ENCODE measurements around the gene TBCD. TPM values are rescaled to one million over a fixed set of nuclear protein-coding genes. Genes with fewer than 3 reads are reported as not detected.

Gene TBCD
- total and polyA plus RNA-seq, 4 donors: 56.3 to 140 (median 92.8) TPM

- no peak for DNase-seq (ENCODE audit: low read depth in 4 of 6, low spot score in 6 of 6)
- no peaks in the 10 kb centered on the region for H3K27me3 ChIP-seq (ENCODE audit: control insufficient read depth, insufficient read depth, low read length)
- H3K4me3 ChIP-seq (ENCODE audit: low read depth, low read length): no peak overlapping the region
- H3K27ac ChIP-seq (ENCODE audit: low read depth, low read length): no peak overlapping the region
- no peaks in the 10 kb centered on the region for H3K9me3 ChIP-seq (ENCODE audit: control insufficient read depth, insufficient read depth, low read length)
- peaks cover 61% of the 10 kb centered on the region for H3K36me3 ChIP-seq (ENCODE audit: control insufficient read depth, insufficient read depth, low read length)
- 96% methylated on average over 16 of the region's 16 CpGs for WGBS (ENCODE audit: insufficient coverage)
- peaks cover 5% of the 10 kb centered on the region for H3K4me1 ChIP-seq (ENCODE audit: control insufficient read depth, insufficient read depth, low read length)
Measured at GRCh38 chr17:82901356-82901755, 149.5 kb downstream of the TBCD start.

- Histone ChIP-seq H3K4me1 (ENCODE audit: control insufficient read depth, insufficient read depth, low read length) (peaks cover 5% of the 10 kb centered on the region), H3K9me3 (ENCODE audit: control insufficient read depth, insufficient read depth, low read length) (no peaks in the 10 kb centered on the region), H3K27me3 (ENCODE audit: control insufficient read depth, insufficient read depth, low read length) (no peaks in the 10 kb centered on the region), H3K27ac (ENCODE audit: low read depth, low read length) (no peak overlapping the region), H3K36me3 (ENCODE audit: control insufficient read depth, insufficient read depth, low read length) (peaks cover 60% of the 10 kb centered on the region), H3K4me3 (ENCODE audit: low read depth, low read length) (no peak overlapping the region)
- no peak for DNase-seq (ENCODE audit: low read depth in 4 of 6, low spot score in 6 of 6)
- 86% methylated on average over 11 of the region's 16 CpGs for WGBS (ENCODE audit: insufficient coverage)
Measured at GRCh38 chr17:82901856-82902255, 150.0 kb downstream of the TBCD start.

GRCh38 chr17:82902972-82903874, 151.4 kb downstream of the TBCD start:
- Histone ChIP-seq H3K36me3 (ENCODE audit: control insufficient read depth, insufficient read depth, low read length) (peaks cover 68% of the 10 kb centered on the region), H3K27me3 (ENCODE audit: control insufficient read depth, insufficient read depth, low read length) (no peaks in the 10 kb centered on the region), H3K4me1 (ENCODE audit: control insufficient read depth, insufficient read depth, low read length) (peaks cover 15% of the 10 kb centered on the region), H3K4me3 (ENCODE audit: low read depth, low read length) (no peak overlapping the region), H3K9me3 (ENCODE audit: control insufficient read depth, insufficient read depth, low read length) (no peaks in the 10 kb centered on the region), H3K27ac (ENCODE audit: low read depth, low read length) (no peak overlapping the region)
- DNase-seq (ENCODE audit: low read depth in 4 of 6, low spot score in 6 of 6): no peak
- WGBS (ENCODE audit: insufficient coverage): 96% methylated on average over 20 of the region's 37 CpGs

- DNase-seq (ENCODE audit: low read depth in 4 of 6, low spot score in 6 of 6): no peak
- no peak overlapping the region for H3K27ac ChIP-seq (ENCODE audit: low read depth, low read length)
- H3K9me3 ChIP-seq (ENCODE audit: control insufficient read depth, insufficient read depth, low read length): no peaks in the 10 kb centered on the region
- peaks cover 74% of the 10 kb centered on the region for H3K36me3 ChIP-seq (ENCODE audit: control insufficient read depth, insufficient read depth, low read length)
- H3K4me3 ChIP-seq (ENCODE audit: low read depth, low read length): no peak overlapping the region
- WGBS (ENCODE audit: insufficient coverage): 90% methylated on average over 10 of the region's 20 CpGs
- H3K27me3 ChIP-seq (ENCODE audit: control insufficient read depth, insufficient read depth, low read length): no peaks in the 10 kb centered on the region
- peaks cover 14% of the 10 kb centered on the region for H3K4me1 ChIP-seq (ENCODE audit: control insufficient read depth, insufficient read depth, low read length)
Measured at GRCh38 chr17:82905130-82905529, 153.3 kb downstream of the TBCD start.

GRCh38 chr17:82907797-82908542, 156.1 kb downstream of the TBCD start:
- 68% methylated on average over 17 of the region's 19 CpGs for WGBS (ENCODE audit: insufficient coverage)
- H3K27me3 ChIP-seq (ENCODE audit: control insufficient read depth, insufficient read depth, low read length): no peaks in the 10 kb centered on the region
- DNase-seq (ENCODE audit: low read depth in 4 of 6, low spot score in 6 of 6): peak in 1 of 6 donors; percentile 33
- H3K4me1 ChIP-seq (ENCODE audit: control insufficient read depth, insufficient read depth, low read length): peaks cover 20% of the 10 kb centered on the region
- peaks cover 79% of the 10 kb centered on the region for H3K36me3 ChIP-seq (ENCODE audit: control insufficient read depth, insufficient read depth, low read length)
- no peak overlapping the region for H3K27ac ChIP-seq (ENCODE audit: low read depth, low read length)
- no peaks in the 10 kb centered on the region for H3K9me3 ChIP-seq (ENCODE audit: control insufficient read depth, insufficient read depth, low read length)
- H3K4me3 ChIP-seq (ENCODE audit: low read depth, low read length): no peak overlapping the region

GRCh38 chr17:82908543-82909160, 156.8 kb downstream of the TBCD start:
- H3K27me3 ChIP-seq (ENCODE audit: control insufficient read depth, insufficient read depth, low read length): no peaks in the 10 kb centered on the region
- H3K9me3 ChIP-seq (ENCODE audit: control insufficient read depth, insufficient read depth, low read length): no peaks in the 10 kb centered on the region
- peaks cover 20% of the 10 kb centered on the region for H3K4me1 ChIP-seq (ENCODE audit: control insufficient read depth, insufficient read depth, low read length)
- no peak overlapping the region for H3K27ac ChIP-seq (ENCODE audit: low read depth, low read length)
- H3K4me3 ChIP-seq (ENCODE audit: low read depth, low read length): no peak overlapping the region
- H3K36me3 ChIP-seq (ENCODE audit: control insufficient read depth, insufficient read depth, low read length): peaks cover 79% of the 10 kb centered on the region
- WGBS (ENCODE audit: insufficient coverage): 78% methylated on average over 8 of the region's 13 CpGs
- no peak for DNase-seq (ENCODE audit: low read depth in 4 of 6, low spot score in 6 of 6)

GRCh38 chr17:82909322-82909904, 157.5 kb downstream of the TBCD start:
- H3K27ac ChIP-seq (ENCODE audit: low read depth, low read length): no peak overlapping the region
- no peak for DNase-seq (ENCODE audit: low read depth in 4 of 6, low spot score in 6 of 6)
- peaks cover 84% of the 10 kb centered on the region for H3K36me3 ChIP-seq (ENCODE audit: control insufficient read depth, insufficient read depth, low read length)
- no peaks in the 10 kb centered on the region for H3K27me3 ChIP-seq (ENCODE audit: control insufficient read depth, insufficient read depth, low read length)
- WGBS (ENCODE audit: insufficient coverage): 90% methylated on average over 26 of the region's 26 CpGs
- no peaks in the 10 kb centered on the region for H3K9me3 ChIP-seq (ENCODE audit: control insufficient read depth, insufficient read depth, low read length)
- H3K4me1 ChIP-seq (ENCODE audit: control insufficient read depth, insufficient read depth, low read length): peaks cover 22% of the 10 kb centered on the region
- H3K4me3 ChIP-seq (ENCODE audit: low read depth, low read length): no peak overlapping the region

- H3K27me3 ChIP-seq (ENCODE audit: control insufficient read depth, insufficient read depth, low read length): no peaks in the 10 kb centered on the region
- H3K4me1 ChIP-seq (ENCODE audit: control insufficient read depth, insufficient read depth, low read length): peaks cover 24% of the 10 kb centered on the region
- no peaks in the 10 kb centered on the region for H3K9me3 ChIP-seq (ENCODE audit: control insufficient read depth, insufficient read depth, low read length)
- no peak for DNase-seq (ENCODE audit: low read depth in 4 of 6, low spot score in 6 of 6)
- H3K27ac ChIP-seq (ENCODE audit: low read depth, low read length): no peak overlapping the region
- H3K4me3 ChIP-seq (ENCODE audit: low read depth, low read length): no peak overlapping the region
- 71% methylated on average over 11 of the region's 12 CpGs for WGBS (ENCODE audit: insufficient coverage)
- H3K36me3 ChIP-seq (ENCODE audit: control insufficient read depth, insufficient read depth, low read length): peaks cover 86% of the 10 kb centered on the region
Measured at GRCh38 chr17:82910041-82910481, 158.2 kb downstream of the TBCD start.

- no peak overlapping the region for H3K4me3 ChIP-seq (ENCODE audit: low read depth, low read length)
- no peaks in the 10 kb centered on the region for H3K9me3 ChIP-seq (ENCODE audit: control insufficient read depth, insufficient read depth, low read length)
- H3K4me1 ChIP-seq (ENCODE audit: control insufficient read depth, insufficient read depth, low read length): peaks cover 24% of the 10 kb centered on the region
- DNase-seq (ENCODE audit: low read depth in 4 of 6, low spot score in 6 of 6): no peak
- H3K27ac ChIP-seq (ENCODE audit: low read depth, low read length): no peak overlapping the region
- H3K36me3 ChIP-seq (ENCODE audit: control insufficient read depth, insufficient read depth, low read length): peaks cover 87% of the 10 kb centered on the region
- 86% methylated on average over 9 of the region's 9 CpGs for whole genome bisulfite sequencing (ENCODE audit: insufficient coverage)
- no peaks in the 10 kb centered on the region for H3K27me3 ChIP-seq (ENCODE audit: control insufficient read depth, insufficient read depth, low read length)
Measured at GRCh38 chr17:82910770-82911169, 158.9 kb downstream of the TBCD start.
